Stimulated activated CD4-positive, alpha-beta T cell treated with anti-CD3 and anti-CD28 coated beads, Interleukin-15, amount 100 ng/mL, for 1 hour (primary cell): Measurements from ENCODE around the gene TSGA10IP.

Source experiments
- DNase-seq, 2 donors: peaks; one replicate each; pipeline ENCODE4 v3.0.0-alpha.2; 2020; ENCODE audit warnings: low read depth in 1 of 2, low spot score in 1 of 2

The TSGA10IP gene

DNA sequence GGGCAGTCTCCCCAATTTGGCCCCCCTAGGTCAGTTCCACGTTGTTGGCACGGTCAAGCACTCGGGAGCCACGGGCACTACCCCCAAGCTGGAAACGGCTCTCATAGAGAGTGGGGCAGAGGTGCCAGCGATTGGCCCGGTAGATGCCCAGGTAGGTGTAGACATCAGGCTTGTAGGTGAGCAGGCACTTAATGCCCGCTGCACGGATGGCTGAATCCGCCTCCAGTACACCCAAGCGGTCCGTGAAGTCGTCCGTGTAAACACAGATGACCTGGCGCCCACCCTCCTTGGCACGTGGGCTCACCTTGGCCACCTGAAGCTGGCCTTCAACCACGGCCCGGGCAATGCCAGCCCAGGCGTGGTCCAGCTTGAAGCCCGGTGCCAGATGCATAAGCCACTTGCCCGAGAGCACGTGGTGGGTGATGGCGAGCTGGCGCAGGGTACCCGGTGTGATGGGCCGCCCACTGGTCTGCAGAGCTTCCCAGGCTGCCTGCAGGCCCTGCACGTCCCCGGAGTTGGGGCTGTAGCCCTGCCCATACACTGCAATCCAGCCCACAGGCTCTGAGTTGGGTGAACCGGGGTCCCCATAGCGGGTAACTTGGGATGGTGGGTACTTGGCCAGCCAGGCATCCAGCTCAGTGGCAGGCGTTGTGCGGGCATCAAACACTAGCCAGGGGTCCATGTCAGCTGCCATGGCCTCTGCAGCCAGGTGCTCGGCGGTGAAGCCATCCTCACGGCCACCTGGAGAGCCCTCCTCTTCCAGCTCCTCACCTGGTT, 27.7 kb upstream of the TSGA10IP start:
- no peak for DNase-seq

DNA sequence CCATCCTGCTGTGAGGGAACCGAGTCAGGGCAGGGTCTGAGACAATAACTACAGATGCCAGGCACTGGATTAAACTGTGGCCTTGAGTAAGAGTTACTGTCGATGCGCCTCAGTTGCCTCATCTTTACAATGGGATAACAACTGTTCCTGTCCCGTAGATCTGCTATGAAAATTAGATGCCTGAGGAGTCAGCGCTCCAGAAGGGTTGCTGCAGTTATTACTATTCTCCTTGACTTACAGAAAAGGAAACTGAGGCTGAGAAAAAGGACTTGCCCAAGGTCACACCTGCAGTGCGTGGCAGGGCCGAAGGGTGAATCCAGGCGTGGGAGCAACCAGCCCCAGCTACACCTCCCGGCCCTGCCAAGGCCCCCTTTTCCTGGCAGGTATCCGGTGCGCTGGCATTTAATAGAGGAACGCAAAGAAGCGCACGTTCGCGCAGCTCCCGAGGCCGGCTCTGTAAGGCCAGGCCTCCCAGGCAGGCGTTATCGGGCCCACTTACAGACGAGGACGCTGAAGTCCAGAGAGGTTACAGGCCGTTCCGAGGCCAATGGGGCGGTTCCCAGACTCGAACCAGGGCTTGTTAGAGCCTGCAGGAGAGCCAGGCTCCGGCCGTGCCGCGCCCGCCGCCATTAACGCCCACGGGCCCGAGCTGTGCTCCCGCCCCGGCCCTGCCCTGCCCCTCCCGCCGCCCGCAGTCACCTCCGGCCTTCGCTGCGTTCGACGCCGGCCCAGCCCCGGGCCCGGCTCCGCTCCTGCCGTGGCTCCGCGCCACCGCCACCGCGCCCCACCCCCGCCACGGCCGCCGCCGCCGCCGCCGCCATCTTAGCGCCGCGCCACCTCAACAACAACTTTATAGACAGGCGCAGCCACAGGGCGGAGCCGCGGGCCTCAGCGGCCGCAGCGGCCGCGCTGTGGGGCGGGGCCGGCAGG, 26.8 kb upstream of the TSGA10IP start, which contains the start of gene C11orf68:
TSS of gene C11orf68 (minus strand) at position 852 of the 930 bp plus-strand sequence. CDS start at position 821, 31 bp downstream.
- DNase-seq: peak in 1 of 2 donors; percentile 13

DNA sequence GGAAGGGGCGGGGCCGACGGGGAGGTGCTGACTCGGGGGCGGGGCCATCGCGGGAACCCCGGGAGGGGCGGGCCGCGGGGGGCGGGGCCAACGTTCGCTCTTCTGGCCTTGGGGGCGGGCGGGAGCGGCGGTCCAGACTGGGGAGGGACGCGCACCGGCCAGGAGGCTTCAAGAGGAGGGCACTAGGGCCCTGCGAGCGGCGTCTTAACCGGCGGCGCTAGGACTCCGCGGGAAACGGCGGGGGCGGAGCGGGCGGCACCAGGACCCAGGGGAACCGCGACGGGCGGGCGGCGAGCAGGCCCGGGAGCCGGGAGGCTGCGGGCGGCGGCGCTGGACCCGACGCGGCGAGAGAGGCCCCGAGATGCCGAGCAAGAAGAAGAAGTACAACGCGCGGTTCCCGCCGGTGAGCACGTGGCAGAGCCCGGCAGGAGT, 26.1 kb upstream of the TSGA10IP start, which contains the start of gene DRAP1:
TSS of gene DRAP1 (plus strand) at position 286 of the 432 bp plus-strand sequence. CDS start at position 362, 76 bp downstream.
- DNase-seq: peak; percentile 99

DNA sequence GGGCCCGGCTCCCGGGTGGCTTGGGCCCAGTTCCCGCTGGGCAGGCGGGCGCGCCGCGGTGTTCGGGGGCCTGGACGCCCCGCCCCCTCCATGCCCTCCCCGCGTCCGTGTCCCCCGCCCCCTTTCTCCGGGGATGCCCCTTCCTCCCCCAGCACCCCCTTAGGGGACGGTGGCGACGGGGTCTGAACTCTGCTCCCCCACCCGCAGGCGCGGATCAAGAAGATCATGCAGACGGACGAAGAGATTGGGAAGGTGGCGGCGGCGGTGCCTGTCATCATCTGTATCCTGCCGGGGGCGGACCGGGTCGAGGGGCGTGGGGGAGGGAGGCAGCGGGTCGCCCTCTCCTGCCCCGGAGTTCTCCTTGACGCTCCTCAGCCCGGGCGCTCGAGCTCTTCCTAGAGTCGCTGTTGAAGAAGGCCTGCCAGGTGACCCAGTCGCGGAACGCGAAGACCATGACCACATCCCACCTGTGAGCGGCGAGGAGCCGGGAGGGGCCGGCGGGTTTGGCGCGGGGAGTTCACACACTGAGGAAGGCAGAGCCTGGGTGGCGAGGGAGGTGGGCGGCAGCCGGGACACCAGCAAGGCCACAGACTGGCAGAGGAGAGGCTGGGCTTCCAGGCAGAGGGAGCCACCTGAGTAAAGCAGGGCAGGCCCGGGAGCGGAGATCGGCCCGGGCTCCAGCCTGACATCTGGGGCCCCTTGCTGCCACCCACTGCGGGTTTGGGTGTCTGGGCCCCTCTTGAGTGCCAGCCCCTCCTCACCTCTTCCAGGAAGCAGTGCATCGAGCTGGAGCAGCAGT, 25.5 kb upstream of the TSGA10IP start:
- DNase-seq: no peak

DNA sequence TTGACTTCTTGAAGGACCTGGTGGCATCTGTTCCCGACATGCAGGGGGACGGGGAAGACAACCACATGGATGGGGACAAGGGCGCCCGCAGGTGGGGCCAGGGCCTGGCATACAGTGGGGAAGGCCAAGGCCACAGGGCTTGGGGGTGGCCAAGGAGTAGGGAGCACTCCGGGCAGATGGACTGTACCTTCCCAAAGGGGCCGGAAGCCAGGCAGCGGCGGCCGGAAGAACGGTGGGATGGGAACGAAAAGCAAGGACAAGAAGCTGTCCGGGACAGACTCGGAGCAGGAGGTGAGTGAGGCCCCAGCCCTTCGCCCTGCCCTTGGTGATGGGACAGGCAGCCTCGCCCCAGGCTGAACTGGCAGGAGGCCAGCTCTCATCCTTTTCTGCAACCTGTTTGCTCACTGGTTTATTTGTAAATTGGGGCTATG, 24.9 kb upstream of the TSGA10IP start:
- DNase-seq: no peak

DNA sequence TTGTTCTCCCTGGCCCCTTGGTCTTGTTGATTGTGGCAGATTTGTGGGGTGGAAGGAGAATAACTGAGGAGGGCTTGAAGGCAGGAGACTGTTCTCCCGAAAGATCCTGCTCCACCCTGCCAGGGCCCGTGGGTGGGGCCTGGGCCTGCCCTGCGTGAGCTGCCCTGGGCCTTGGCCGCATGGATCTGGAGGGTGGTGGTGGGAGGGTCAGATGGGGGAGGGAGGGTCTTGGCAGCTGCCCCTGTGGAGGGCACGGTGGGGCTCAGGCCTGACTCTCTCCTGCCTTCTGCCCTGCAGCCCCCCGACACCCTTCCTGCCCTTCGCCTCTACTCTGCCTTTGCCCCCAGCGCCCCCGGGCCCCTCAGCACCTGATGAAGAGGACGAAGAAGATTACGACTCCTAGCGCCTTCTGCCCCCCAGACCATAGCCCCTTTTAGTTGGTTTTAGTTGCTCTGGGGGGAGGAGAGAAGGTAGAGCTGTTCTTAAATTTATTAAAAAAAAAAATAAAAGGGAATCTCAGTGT, 24.2 kb upstream of the TSGA10IP start:
- DNase-seq: no peak

DNA sequence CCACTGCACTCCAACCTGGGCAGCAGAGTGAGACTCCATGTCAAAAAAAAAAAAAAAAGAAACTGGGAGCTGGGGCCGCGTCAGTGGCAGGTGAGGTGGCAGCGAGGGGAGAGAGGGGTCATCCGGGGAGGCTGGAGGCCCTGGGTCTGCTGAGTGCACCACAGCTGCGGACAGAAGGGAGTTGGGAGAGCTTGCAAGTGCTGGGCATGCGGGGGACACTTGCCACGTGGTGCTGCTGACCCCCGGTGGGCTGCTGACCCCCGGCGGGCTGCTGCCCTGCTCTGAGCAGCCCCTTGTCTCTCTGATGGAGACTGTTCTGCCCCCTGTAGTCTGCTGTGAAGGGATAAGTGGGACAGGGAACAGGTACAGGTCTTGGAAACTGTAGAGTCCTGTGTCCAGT, 23.4 kb upstream of the TSGA10IP start:
- no peak for DNase-seq

DNA sequence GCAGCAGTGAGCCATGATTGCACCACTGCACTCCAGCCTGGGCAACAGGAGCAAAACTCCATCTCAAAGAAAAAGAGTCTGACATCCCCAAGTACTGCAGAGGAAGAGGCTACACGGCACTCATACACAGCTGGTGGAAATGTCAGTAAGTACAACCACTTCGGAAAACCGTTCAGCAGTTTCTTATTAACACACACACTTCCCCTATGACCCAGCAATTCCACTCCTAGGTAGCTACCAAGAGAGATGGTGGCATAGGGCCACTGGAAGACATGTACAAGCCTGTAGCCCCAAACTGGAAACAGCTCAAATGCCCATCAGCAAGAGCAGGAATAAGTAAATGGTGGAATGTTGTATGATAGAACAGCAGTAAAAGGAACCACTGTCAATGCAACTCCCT, 22.7 kb upstream of the TSGA10IP start:
- DNase-seq: no peak

DNA sequence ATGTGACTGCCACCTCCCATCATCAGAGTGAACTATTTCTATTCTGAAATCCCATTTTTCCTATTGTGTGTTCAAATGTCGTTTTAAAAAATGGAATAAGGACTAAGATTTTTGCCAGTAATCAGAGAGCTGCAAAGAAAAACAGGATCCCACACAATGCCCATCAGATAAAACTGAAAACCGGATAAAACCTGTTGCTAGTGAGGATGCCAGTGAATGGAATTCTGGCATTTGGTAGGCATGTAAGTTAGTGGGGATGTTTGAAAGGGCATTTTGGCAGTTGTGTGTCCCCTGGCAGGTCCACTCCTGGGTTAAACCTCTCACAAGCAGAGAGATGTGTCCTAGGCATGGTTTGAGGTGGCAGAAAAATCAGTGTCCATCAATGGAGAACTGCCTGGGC, 19.9 kb upstream of the TSGA10IP start:
- no peak for DNase-seq

DNA sequence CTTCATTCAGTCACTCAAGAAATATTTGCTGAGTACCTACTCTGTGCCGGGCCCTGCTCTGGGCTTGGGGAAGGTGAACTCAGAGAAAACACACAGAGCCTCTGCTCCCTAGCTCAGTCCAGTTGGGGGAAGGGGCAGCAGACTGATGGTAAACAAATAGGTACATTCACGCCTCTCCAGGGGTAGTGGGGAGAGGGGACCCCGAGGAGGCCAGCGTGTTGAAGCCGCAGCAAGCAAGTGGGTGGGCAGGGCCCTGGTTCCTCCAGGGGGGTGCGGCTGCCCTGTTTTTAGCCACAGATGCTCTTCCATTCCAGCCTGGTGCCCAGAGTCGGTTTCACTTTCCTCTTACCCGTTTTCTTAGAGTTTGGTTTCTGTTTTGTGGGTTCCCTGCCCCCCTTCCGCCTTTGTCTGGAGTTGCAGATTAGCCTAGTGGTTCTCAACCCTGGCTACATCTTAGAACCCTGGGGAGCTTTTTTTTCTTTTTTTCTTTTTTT, 17.3 kb upstream of the TSGA10IP start:
- DNase-seq: peak; percentile 39 to 53

DNA sequence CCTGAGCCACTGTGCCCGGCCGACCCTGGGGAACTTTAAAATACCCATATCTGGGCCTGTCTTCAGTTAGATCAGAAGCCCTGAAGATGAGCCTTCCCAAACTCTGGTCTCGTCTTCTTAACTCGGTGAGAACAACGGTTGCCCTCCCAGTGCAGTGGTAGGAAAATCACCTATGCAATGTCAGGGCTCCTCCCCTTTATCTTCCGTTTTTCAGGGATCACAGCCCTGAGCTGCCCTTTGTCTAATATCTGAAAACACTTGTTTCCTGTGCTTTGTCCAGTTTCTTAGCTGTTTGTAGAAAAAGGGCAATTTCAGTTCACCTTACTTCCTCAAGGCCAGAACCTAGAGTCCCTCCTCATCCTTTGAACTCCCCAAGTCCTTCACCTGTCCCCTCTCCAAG, 16.6 kb upstream of the TSGA10IP start:
- DNase-seq: no peak

DNA sequence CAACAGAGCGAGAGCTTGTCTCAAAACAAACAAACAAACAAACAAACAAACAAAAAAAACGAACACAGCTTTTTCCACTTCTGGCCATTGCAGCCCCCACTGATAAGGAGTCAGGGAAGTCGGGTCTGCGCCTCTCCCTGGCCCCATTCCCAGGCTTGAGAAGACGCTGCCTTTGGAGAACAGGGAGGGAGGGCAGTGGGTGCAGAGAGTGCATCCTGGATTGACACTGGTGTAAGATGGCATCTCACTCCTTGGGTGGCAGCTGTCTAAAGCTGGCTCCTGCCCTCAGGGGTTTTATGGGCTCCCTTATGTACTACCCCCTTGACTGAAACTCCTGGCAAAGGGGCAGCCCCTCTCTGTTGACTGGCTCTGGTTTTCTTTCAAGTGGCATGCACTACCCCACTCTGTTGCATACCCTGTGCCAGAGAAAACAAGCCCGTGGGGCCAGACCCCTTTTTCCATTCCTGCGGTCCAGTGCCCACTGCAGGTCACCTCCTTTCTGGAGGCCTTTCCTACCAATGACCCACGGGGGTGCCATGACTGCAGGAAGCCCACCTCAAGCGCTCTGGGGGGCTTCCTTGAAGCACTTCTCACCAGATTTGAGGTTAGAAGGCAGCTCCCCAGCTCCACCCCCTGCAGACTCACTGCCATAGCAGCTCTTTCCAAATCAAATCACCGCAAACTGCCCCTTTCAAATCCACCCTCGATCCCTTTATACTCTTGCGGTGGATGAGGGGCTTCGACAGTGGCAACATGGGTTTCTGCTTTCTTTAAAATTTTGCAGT, 13.3 kb upstream of the TSGA10IP start:
- DNase-seq: no peak

DNA sequence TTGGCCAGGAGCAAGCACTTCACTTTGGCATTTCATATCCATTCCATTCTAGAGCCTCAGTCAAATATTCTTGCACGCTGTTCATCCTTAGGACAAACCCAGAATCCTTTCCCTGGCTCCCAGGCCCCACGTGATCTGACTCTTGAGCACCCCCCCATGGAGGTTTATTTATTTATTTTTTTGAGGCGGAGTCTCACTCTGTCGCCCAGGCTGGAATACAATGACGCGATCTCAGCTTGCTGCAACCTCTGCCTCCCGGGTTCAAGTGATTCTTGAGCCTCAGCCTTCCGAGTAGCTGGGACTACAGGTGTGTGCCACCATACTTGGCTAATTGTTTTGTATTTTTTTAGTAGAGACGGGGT, 12.7 kb upstream of the TSGA10IP start:
- DNase-seq: no peak

DNA sequence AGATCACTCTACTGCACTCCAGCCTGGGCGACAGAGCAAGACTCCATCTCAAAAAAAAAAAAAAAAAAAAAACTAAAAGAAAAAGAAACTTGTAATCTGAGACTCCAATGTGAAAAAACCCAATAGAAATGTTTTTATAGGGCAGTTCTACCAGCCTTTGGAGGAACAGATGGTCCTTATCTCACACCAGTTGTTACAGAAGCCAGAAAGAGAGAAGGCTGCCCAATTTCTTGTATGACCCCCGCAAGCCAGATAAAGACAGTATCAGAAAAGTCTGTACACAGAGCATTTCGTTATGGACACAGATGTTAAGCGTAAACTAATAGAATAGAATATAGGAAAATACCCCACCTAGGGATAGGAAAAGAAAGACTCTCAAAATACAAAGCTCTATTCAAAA, 11.3 kb upstream of the TSGA10IP start:
- no peak for DNase-seq

DNA sequence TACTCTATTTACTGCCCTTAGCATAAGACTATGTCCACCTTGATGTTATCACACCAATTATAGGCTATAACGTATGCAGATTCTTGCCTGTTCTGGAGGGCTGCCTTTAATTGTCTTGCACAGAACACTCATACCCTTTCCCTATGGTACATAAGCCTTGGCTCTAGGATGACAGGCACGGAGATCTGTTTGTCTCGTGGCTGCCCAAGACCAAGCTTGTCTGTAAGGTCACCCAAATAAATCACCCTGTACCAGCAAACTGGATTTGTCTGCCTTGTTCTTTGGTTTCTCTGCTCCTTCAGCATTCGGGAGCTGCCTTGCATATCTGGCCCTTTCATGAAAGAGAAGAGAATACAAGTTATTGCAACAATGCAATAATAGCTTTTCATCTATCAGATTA, 7.5 kb upstream of the TSGA10IP start:
- no peak for DNase-seq

DNA sequence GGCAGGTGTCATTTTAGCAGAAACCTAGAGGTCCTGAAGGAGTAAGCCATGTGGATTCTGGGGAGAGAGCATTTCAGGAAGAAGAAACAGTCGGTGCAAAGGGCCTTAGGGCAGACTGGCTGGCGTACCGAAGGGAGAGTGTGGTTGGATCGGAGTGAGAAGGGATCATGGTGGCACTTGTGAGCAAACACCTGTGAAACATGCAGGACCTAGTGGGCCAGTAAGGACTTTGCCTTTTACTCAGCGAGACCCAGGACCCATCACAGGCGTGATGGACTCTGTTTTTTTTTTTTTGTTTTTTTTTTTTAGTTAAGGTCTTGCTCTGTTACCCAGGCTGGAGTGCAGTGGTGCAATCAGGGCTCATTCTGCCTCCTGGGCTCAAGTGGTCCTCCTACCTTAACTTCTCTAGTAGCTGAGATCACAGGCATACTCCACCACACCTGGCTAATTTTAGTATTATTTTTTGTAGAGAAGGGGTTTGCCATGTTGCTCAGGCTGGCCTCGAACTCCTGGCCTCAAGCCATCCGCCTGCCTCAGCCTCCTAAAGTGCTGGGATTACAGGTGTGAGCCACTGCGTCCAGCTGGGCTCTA, 3.5 kb upstream of the TSGA10IP start:
- DNase-seq: no peak

DNA sequence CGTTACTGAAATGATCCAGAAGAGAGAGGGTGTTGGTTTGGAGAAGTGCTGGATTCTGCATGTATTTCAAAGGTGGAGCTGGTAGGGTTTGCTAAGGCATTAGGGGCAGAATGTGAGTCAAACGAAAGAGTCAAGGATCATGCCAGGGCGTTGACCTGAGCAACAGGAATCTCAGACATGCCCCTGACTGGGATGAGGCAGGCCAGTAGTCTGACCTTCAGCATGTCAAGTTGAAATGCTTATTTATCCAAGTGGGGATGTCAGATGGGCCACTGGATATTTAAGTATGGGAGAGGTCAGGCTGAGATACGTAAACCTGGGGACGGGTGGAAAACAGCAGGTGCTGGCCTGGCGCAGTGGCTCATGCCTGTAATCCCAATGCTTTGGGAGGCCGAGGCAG, 2.7 kb upstream of the TSGA10IP start:
- no peak for DNase-seq

DNA sequence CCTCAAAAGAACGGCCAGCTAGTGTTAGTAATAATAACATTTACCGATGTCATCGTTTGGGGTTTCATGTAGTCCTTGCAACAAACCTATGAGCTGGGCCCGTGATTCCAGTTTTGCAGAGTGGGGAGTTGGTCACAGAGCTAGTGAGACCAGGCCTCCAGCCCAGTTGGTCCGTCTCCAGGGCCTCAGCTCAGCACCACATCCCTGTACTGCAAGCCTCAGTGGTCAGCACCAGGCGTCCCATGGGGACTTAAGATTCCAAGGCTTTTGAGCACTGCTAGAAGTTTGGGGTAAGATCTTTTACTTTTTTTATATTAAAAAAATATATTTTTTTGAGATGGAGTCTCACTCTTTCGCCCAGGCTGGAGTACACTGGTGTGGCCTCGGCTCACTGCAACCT, 1.1 kb upstream of the TSGA10IP start:
- DNase-seq: no peak

DNA sequence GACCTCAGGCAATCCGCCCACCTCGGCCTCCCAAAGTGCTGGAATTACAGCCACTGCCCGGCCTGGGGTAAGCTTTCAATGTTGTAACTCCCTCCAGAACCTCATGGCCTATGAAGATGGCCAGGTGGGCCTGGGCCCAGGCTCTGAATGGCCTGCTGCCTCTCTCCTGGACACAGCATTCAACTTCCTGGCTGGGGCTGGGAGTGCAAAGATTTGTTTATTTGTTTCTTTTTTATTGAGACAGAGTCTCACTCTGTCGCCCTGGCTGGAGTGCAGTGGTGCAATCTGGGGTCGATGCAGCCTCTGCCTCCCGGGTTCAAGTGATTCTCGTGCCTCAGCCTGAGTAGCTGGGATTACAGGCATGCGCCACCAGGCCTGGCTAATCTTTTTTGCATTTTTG, 513 bp upstream of the TSGA10IP start:
- DNase-seq: no peak
